ENCODE data around the gene PTPRK.
"Not testable (repeated sequence)": the region's sequence is repeated elsewhere in the genome, so short reads cannot be mapped to it uniquely, and the experiment has no call there.

Gene PTPRK

GRCh38 chr6:128452713-128453112 is 67.7 kb downstream of the PTPRK start:
- DNase-seq (ENCODE audit: low spot score), result no peak
- TF ChIP-seq CTCF (IDR thresholded peaks at IDR 0.05), result no peak
- H3K4me3 ChIP-seq, result no peak overlapping the region
- H3K27ac ChIP-seq, result no peak overlapping the region

GRCh38 chr6:128446497-128446896 is 73.9 kb downstream of the PTPRK start:
- no peak overlapping the region for H3K4me3 ChIP-seq
- TF ChIP-seq CTCF (IDR thresholded peaks at IDR 0.05), result no peak
- H3K27ac ChIP-seq, result no peak overlapping the region
- DNase-seq (ENCODE audit: low spot score), result no peak

- H3K27ac ChIP-seq, result no peak overlapping the region
- TF ChIP-seq CTCF (IDR thresholded peaks at IDR 0.05), result no peak
- no peak for DNase-seq (ENCODE audit: low spot score)
Observed at GRCh38 chr6:128443553-128443952, 76.8 kb downstream of the PTPRK start.

GRCh38 chr6:128439627-128440026 is 80.8 kb downstream of the PTPRK start:
- no peak for TF ChIP-seq CTCF (IDR thresholded peaks at IDR 0.05)
- DNase-seq (ENCODE audit: low spot score), result no peak

More at GRCh38 chr6:128443553-128443952, 76.8 kb downstream of the PTPRK start:
- H3K4me3 ChIP-seq, result no peak overlapping the region

GRCh38 chr6:128438393-128438792 is 82.0 kb downstream of the PTPRK start:
- DNase-seq (ENCODE audit: low spot score), result no peak
- no peak for TF ChIP-seq CTCF (IDR thresholded peaks at IDR 0.05)
- Histone ChIP-seq H3K4me3 (no peak overlapping the region), H3K27ac (no peak overlapping the region)

More at GRCh38 chr6:128439627-128440026, 80.8 kb downstream of the PTPRK start:
- Histone ChIP-seq H3K4me3 (no peak overlapping the region), H3K27ac (no peak overlapping the region)

GRCh38 chr6:128437685-128438084 is 82.7 kb downstream of the PTPRK start:
- TF ChIP-seq CTCF (IDR thresholded peaks at IDR 0.05), result no peak
- no peak for DNase-seq (ENCODE audit: low spot score)
- Histone ChIP-seq H3K27ac (no peak overlapping the region), H3K4me3 (no peak overlapping the region)

- DNase-seq (ENCODE audit: low spot score); H3K27ac ChIP-seq; H3K4me3 ChIP-seq: not testable (repeated sequence)
Observed at GRCh38 chr6:128434752-128435151, 85.6 kb downstream of the PTPRK start.

- TF ChIP-seq CTCF (IDR thresholded peaks at IDR 0.05), result no peak
- DNase-seq (ENCODE audit: low spot score), result no peak
- no peak overlapping the region for H3K27ac ChIP-seq
Observed at GRCh38 chr6:128432394-128432793, 88.0 kb downstream of the PTPRK start.

More at GRCh38 chr6:128432394-128432793, 88.0 kb downstream of the PTPRK start:
- H3K4me3 ChIP-seq, result no peak overlapping the region

Measured in coronary artery (tissue), 2 donors.